COLO668 (cell line): ENCODE data around the gene MYO3A.

Experiments
- DNase-seq: peaks from one replicate; lab custom pipeline; 2025; ENCODE audit not compliant: unreplicated experiment; lab: John Stamatoyannopoulos, UW

The MYO3A gene

GRCh38 chr10:25933653-25934608 lies at the start of gene MYO3A:
Gene MYO3A (plus strand): TSS chr10:25934229. CDS start chr10:25952111, 17,882 bp downstream.
- DNase-seq, result peak; percentile 44

- DNase-seq, result no peak
Measured at GRCh38 chr10:25888627-25889026, 45.4 kb upstream of the MYO3A start.

GRCh38 chr10:25890995-25891394 lies 43.0 kb upstream of the MYO3A start:
- DNase-seq, result no peak

- DNase-seq, result no peak
Measured at GRCh38 chr10:25895856-25896255, 38.2 kb upstream of the MYO3A start.

GRCh38 chr10:25896421-25896820 lies 37.6 kb upstream of the MYO3A start:
- no peak for DNase-seq

GRCh38 chr10:25899304-25899703 lies 34.7 kb upstream of the MYO3A start:
- no peak for DNase-seq

- DNase-seq, result no peak
Measured at GRCh38 chr10:25901199-25901598, 32.8 kb upstream of the MYO3A start.

- no peak for DNase-seq
Measured at GRCh38 chr10:25902002-25902401, 32.0 kb upstream of the MYO3A start.

GRCh38 chr10:25907261-25907660 lies 26.8 kb upstream of the MYO3A start:
- DNase-seq, result no peak

GRCh38 chr10:25912866-25913265 lies 21.2 kb upstream of the MYO3A start:
- no peak for DNase-seq

GRCh38 chr10:25914776-25915175 lies 19.3 kb upstream of the MYO3A start:
- DNase-seq, result no peak

- DNase-seq, result peak; percentile 49
Measured at GRCh38 chr10:25934621-25935139, 651 bp downstream of the MYO3A start.

- no peak for DNase-seq
Measured at GRCh38 chr10:25938405-25938804, 4.4 kb downstream of the MYO3A start.

GRCh38 chr10:25944771-25945170 lies 10.7 kb downstream of the MYO3A start:
- DNase-seq, result no peak

GRCh38 chr10:25952857-25953256 lies 18.8 kb downstream of the MYO3A start:
- no peak for DNase-seq

- DNase-seq, result no peak
Measured at GRCh38 chr10:25954851-25955250, 20.8 kb downstream of the MYO3A start.

GRCh38 chr10:25959540-25960232 lies 25.7 kb downstream of the MYO3A start:
- DNase-seq, result no peak

GRCh38 chr10:25965584-25965983 lies 31.6 kb downstream of the MYO3A start:
- DNase-seq, result no peak

- DNase-seq, result no peak
Measured at GRCh38 chr10:25966844-25967243, 32.8 kb downstream of the MYO3A start.

- no peak for DNase-seq
Measured at GRCh38 chr10:25972631-25973030, 38.6 kb downstream of the MYO3A start.

GRCh38 chr10:25974897-25975459 lies 40.9 kb downstream of the MYO3A start:
- no peak for DNase-seq

GRCh38 chr10:25978771-25979170 lies 44.7 kb downstream of the MYO3A start:
- no peak for DNase-seq
